GM21528 (cell line): ENCODE measurements around the gene FGFR2.

Experiments used
- ATAC-seq: cut with Tn5 transposase; IDR thresholded peaks from one replicate; pipeline ENCODE4 v1.9.1; 2021; ENCODE audit warnings: mild to moderate bottlenecking, moderate library complexity; ENCODE audit not compliant: unreplicated experiment, low FRiP score

Gene FGFR2

GRCh38 chr10:121592155-121592890, 5.9 kb downstream of the FGFR2 start:
- ATAC-seq, result no peak

- no peak for ATAC-seq
Measured at GRCh38 chr10:121591186-121591585, 7.1 kb downstream of the FGFR2 start.

GRCh38 chr10:121590772-121591171, 7.5 kb downstream of the FGFR2 start:
- no peak for ATAC-seq

GRCh38 chr10:121589553-121589952, 8.7 kb downstream of the FGFR2 start:
- ATAC-seq, result no peak

GRCh38 chr10:121583857-121584256, 14.4 kb downstream of the FGFR2 start:
- ATAC-seq, result no peak

GRCh38 chr10:121583258-121583657, 15.0 kb downstream of the FGFR2 start:
- ATAC-seq, result no peak

- no peak for ATAC-seq
Measured at GRCh38 chr10:121580276-121581116, 17.7 kb downstream of the FGFR2 start.

- ATAC-seq, result no peak
Measured at GRCh38 chr10:121579656-121580055, 18.6 kb downstream of the FGFR2 start.

- no peak for ATAC-seq
Measured at GRCh38 chr10:121578965-121579364, 19.3 kb downstream of the FGFR2 start.

- no peak for ATAC-seq
Measured at GRCh38 chr10:121578298-121578697, 19.9 kb downstream of the FGFR2 start.

- ATAC-seq, result no peak
Measured at GRCh38 chr10:121577568-121577967, 20.7 kb downstream of the FGFR2 start.

GRCh38 chr10:121576139-121576538, 22.1 kb downstream of the FGFR2 start:
- ATAC-seq, result no peak

- no peak for ATAC-seq
Measured at GRCh38 chr10:121574519-121575166, 23.6 kb downstream of the FGFR2 start.

- no peak for ATAC-seq
Measured at GRCh38 chr10:121573538-121573941, 24.7 kb downstream of the FGFR2 start.

GRCh38 chr10:121572859-121573537, 25.2 kb downstream of the FGFR2 start:
- no peak for ATAC-seq

GRCh38 chr10:121570315-121570714, 27.9 kb downstream of the FGFR2 start:
- no peak for ATAC-seq

- no peak for ATAC-seq
Measured at GRCh38 chr10:121568275-121568674, 30.0 kb downstream of the FGFR2 start.

GRCh38 chr10:121567569-121567968, 30.7 kb downstream of the FGFR2 start:
- no peak for ATAC-seq

- ATAC-seq, result no peak
Measured at GRCh38 chr10:121566755-121567154, 31.5 kb downstream of the FGFR2 start.

- ATAC-seq, result no peak
Measured at GRCh38 chr10:121559326-121560026, 38.8 kb downstream of the FGFR2 start.
